HK-2 (cell line): ENCODE data around the gene ATF6B.

ENCODE experiments used
- DNase-seq: peaks from one replicate; pipeline ENCODE4 v3.0.0-alpha.2; 2018; ENCODE audit not compliant: unreplicated experiment

The ATF6B gene

DNA sequence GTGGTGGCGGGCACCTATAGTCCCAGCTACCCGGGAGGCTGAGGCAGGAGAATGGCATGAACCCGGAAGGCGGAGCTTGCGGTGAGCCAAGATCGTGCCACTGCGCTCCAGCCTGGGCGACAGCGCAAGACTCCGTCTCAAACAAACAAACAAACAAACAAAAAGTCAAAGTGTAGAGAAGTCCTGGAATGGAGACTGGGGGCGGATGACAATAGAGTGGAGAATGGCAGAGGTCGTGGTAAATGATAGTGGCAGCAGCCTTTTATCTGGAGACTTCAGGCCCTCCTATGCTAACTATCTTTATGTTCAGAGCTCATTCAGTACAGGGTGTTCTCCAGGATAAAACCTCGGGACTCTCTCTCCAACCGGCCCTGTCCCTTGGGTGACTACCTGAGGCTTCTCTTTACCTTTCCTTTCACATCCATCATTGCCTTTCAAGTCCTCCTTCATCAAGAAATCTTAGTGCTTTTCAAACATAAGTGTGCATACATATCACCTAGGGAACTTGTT, 3.4 kb upstream of the ATF6B start:
- no peak for DNase-seq

DNA sequence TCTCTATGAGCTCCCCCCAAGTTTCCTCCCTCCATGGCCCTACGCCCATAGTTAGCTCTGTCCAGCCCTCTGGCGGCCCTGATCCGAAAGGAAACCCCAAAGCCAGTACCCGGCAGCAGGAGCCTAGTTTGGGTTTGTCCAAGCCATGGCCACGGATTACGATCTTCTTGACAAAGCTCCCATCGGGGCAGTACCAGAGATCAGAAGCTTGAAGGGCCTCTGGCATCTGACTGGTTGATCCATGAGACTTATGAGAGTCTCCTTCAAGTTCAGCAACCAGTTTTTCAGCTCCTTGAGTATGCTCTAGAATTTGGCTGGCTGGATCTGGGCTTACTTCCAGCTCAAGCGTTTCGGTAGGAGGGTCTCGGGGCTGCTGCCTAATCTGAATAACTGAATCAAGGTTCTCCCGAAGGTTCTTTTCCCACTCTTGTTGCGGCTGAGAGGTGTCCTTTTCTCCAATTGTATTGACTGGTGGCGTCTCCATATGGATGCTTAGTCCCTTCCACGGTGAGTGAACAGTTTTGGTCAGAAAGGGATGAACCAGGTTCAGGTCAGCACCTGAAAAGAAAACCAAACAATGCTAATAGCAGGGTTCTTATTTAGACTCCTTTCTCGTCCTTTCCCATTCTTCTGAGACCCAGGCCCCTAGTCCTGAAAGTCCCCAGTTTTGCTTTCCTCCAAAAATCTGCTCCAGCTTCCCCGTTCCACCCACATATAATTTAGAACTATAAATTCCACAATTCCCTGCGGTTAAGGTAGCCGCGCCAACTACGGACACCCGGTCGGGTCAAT, 1.4 kb upstream of the ATF6B start:
- no peak for DNase-seq

DNA sequence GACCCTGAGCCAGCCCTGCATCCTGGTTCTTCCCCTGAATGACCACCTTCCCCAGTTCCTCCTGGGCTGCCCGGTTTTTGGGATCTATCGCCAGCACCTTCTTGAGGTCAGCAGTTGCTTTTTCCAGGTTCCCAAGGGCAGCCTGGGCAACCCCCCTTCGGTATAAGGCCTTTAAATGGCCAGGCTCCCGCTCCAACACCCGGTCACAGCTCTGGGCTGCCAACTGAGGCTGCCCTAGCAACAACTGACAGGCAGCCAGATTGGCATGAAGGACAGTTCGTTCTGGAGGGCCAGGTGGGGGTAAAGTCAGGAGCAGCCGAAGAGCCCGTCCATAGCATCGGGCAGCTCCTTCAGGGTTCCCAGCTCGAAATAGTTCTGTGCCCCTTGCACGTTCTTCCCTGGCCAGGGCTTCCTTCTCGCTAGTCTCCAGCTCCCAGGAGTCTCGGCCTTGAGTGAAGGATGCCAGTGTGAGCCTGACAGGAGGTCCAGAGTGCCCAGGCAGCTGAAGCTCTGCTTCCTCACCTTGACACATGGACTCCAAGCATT, 778 bp upstream of the ATF6B start:
- DNase-seq = no peak

DNA sequence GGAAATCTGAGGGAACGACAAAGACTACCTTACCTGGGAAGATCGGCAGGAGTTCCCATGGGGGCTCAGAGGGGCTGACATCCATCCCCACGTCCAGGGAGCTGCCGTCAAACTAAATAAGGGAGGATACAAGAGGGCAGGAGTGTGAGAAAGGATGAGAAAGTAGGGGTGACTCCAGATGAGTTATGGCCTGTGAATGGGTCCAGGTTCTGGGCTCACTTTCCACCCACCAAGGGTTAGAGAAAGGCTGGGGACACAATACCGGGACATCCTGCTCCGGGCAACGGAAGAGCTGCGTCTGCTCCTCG, 683 bp downstream of the ATF6B start:
- no peak for DNase-seq

DNA sequence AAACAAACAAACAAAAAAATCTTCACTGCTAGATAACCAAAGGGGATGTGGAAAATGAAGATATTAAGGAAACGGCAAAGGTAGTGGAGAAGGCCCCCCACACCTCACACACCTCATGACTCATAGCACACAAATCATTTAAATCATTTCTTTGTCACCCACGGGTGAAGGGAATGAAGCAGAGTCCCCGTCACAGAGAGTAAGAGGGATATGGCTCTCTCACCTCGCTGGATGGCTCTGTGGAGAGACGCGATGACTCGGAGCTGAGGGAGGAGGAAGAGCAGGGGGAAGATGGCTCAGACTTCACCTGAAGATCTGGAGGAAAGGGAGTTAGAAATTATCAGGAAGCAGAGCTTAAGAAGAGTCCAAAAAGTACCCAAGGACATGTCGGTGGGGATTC, 1.2 kb downstream of the ATF6B start:
- no peak for DNase-seq

DNA sequence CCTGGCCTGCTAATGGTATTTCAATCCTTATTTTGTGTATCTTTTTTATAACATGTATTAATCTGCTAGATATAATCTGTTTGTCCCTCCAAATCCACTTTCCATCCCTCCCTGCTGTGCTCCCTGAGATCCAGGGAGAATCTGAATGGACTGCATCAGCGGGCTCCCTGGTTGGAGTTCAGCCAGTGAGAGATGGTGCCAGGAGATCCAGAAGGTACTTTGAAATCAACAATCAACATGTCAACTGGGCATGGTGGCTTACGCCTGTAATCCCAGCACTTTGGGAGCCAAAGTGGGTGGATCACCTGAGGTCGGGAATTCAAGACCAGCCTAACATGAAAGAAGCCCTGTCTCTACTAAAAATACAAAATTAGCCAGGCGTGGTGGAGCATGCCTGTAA, 4.4 kb downstream of the ATF6B start:
- DNase-seq = no peak

DNA sequence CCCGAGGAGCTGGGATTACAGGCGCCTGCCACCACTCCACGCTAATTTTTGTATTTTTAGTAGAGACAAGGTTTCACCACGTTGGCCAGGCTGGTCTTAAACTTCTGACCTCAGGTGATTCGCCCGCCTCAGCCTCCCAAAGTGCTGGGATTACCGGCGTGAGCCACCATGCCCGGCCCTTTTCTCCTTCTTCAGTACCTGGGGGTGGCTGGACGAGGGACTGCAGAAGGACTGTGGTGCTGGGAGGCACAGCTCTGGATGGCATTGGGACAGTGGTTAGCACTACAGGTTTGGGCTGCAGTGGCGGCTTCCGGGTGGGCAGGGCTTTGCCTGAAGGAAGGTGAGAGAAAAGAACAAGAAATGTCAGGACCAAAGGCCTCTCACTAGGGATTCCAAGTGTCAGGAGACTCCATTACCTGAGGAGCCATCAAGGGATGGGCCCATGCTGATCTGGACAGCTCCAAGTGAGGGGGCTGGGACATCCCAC, 7.4 kb downstream of the ATF6B start:
- DNase-seq = no peak

DNA sequence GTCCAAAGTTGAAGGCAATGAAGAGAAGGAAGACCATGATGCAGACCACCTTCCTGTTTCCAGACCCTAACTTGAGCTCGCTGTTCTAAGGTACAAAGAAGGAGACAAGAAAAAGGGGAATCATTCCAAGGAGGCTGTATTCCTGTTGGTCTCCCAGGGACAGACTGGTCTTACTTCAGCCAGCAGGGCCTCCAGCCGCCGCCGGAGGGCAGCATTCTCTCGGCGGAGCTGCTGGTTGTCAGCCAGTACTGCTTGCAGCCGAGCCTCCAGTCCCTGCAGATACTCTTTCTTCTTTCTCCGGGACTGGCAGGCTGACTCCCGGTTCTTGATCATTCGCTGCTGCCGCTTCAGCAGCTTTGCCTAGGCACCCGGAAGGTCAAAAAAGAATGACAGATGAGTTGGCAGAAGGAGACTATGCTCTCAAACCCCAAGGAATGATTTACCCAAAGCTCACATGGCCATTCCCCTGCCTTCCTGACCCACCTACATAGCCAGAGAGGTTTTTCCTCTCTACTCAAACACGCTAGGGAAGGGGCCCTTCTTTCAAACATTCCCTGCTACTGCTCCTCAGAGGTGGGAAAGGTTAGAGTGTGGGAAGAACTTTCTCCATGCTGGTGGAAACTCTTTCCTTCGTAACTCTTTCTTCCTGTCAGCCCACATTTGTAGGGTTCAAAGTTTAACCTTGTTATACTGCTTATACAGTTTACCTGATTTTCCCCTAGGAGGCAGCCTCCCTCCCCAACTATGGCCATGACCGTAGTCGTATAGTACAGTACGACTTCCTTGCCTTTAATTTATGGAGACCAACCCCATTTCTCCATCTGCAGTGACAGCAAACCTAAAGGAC, 9.0 kb downstream of the ATF6B start:
- DNase-seq = peak; percentile 80

DNA sequence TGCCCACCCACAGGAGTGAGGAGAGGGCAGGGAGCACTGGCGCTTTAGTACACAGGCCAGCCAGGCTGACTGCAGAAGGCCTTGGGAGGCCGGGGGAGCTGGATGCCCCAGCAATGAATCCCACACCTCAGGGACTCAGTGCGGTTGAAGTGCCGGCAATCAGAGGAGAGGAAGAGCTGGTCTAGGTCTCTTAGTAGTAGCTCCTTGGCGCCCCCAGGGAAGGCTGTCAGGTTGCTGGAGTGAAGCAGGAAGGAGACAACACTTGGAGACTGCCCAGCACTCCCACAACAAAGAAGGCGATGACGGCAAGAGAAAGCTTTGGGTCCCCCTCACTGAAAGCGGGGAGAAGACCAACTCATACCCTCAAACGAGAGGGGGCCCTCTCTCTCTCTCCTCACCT, 10.6 kb downstream of the ATF6B start:
- no peak for DNase-seq

DNA sequence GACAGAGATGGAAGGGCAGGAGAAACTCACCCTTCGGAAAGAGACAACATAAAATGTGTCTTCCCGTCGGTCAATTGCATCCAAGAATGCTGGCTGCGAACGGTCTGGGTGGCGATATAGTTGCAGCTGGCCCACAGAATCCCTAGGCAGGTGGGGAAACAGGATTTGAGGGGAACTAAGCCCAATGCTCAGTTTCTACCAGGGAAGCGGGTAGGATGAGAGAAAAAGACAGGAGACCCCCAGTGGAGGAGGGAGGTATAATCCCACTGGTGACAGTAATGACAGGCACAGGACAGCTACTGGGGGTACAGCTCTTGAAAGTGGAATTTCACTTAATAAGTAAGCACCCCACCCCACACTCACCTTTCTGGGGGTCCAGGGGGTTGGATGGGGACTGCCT, 11.4 kb downstream of the ATF6B start:
- DNase-seq = no peak

DNA sequence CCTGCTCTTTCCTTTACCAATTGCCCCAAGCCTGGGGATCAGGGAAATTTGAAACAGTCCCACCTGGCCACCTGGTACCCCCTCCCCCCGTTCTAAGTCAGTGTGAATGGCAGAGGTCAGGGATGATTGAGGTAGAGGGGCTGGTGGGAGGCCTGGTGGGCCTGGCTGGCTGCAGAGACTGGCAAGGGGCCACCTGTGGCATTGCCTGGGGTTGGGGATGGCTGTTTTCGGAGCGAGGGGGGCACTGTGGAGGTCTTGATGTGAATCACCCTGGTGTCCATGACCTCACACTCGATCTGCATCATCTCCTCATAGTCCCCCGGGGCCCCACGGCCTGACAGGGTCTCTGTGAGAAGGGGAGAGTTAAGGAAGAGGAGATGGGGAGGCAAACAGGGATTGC, 12.4 kb downstream of the ATF6B start:
- no peak for DNase-seq

DNA sequence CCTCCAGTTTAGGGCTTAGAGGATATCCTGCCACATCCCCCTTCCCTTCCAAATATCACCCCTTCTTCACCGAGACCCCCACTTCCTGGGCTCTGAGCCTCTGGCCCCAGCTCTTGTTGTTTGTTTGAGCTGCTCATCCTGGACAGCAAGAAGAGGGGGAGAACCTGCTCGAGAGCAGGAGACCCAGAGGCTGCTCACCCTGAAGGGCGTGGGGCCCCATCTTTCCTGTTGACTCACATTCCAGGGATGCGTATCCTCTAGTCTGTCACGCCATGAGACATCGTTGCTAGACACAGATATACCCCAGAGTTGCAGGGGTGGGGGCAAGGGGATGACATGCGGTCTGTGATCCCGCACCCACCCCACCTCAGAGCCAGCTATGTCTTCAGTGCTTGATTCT, 13.2 kb downstream of the ATF6B start:
- DNase-seq = no peak

DNA sequence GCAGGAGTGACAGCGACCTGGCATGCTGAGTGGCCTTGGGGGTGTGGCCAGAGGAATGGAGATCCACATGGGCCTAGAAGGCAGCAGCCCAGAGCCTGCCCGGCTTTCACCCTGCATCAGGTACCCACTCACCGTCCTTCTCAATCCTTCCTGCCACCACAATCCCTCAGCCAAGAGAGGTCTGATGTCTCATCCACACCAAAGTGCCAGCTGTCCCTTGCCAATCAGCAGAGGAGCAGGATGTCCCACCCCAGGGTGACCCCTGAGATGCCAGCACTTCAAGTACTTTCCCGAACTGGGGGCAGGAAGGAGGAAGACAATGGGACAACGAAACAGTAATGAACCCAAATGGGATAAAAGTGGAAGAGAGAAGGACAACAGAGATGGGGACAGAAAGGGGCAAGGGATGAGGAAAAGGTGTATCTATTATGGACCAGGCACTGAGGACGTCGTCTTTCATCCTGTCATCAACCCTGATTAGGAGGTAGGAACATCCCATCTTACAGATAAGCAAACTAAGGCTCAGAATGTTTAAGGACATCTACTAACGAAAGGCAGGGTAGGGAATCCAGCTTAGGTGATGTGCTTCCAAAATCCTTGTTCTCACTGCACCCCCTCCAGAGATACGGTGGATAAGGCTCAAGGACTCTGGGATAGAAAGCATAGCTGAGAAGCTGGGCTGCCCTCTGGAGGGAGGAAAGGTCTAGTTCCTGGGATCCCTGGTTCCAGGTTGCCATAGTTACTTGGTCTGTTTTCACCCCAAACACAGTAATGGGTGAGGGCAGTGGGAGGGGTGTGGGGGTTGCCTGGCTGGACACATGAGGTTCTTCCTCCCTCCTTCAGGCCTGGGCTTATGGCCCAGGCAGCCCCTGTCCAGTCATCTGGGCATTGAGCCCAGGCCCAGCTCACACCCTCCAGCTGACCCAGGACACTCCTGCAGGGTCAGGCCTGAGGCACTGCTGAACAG, 14.4 kb downstream of the ATF6B start:
- peak; percentile 34 for DNase-seq

DNA sequence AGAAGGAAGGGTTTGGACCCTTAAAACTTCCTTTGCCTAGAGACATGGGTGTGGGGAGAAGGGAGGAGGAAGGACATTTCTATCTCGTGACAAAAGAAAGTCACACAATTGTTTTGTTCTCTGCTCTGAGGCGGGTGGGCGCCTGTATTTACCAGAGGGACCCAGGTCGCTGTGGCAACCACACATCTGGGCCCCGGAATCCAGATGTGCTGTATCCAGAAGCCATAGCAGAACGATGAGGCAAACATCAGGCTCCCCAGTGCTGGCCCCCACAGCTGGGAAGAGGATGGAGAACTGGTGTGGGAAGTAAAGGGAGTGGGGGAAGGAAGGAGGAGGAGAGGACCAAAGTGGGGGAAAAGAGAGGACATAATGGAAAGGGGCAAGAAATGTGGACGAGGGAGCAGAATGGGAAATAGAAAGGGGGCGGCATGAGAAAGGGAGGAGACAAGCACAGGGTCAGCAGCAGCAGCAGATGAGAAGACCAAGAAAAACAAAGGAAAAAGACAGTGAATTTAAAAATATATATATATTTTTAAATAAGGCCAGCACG, 15.5 kb downstream of the ATF6B start:
- no peak for DNase-seq

DNA sequence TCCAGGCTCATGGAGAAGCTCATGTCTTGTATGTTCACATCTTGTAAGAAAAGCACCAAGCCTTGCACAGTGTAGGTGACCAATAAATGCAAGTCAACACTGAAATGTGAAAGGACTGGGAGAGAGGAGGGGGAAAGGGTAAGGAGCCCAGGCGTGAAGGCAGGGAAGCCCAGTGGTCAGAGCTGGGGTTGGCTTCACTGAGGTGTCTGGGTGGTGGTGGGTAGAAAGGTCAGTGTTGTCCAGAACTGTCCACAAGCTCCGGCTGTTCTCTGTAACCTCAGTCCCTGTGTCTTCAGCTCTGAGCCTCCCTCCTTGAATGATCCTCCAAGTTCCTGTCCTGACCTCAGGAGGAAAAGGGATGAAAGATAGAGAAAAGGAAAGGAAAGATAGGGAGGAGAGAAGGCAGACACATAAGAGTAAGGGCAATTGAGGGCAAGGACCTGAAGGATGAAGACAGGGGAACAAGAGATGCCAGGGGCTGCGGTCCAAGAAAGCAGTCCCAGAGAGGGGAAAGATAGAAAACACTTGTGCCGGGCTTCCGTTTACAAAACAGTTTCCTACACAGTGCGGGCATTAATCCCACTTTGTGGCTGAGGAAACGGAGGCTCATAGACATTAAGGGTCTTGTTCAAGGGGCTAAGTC, 16.5 kb downstream of the ATF6B start:
- no peak for DNase-seq

DNA sequence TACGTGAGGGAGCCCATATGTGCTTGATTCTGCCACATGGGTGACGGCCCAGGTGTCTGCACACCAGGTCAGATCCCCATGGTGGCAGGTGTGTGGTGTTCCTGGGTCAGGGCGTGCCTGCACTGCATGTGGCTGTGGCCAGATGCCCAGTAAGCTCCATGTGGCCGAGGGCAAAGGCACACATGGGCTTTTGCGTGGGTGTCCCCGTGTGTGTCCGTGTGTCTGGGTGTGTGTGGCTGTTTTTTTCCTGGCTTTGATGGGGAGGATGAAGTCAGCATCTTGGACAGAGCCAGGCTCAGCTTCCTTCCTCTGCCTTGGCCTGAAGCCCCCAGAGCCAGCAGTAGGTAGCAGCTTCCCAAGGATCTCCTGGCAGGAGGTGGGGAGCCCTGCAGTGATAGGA, 17.4 kb downstream of the ATF6B start:
- no peak for DNase-seq

DNA sequence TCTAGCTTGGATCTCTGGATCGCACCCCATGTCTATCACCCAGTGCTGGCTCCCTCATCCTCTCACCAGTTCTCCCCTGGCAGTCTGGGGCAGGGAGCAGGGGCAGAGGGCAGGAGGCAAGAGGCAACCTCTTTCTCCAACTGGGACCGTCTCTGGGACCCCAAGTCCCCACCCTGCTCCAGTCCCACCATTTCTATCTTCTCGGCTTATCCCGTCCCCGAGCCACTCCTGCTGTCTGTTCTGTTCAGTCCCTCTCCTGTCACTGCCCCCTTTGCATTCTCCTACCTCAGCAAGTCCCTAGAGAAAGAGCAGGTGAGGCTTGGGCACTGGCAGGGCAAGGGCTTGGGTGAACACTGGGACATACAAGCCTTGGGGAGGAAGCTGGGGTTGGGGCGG, 18.3 kb downstream of the ATF6B start:
- DNase-seq = no peak

DNA sequence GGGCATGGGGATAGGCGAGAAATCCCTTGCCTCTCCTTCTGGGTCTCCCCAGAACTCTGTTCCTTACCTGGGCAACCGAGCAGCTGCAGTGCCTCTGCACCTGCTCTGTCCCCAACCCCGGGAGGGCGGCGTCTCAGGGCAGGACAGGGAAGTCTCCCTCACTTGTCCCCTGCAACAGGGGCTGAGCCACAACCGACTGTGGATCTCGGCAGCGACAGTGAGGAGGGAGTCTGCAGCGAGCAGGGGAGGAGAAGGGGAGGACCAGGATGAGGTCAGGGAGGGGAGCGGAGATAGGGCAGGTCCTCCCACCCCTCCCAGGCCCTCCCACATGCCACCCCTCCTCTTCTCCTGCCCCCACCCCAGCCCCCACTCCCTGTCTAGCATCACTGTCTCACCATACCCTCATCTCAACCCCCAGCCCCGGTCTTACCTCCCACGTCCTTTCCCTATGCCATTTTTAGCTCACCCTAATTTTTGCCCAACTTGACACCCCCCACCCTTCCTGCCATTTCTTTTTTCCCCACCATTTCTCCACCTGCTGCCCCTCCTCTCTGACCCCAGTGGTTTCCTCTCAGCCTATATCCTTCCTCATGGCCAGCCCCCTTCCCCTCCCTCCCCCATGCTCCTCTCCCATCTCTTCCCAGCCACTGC, 18.8 kb downstream of the ATF6B start, which contains the start of gene TNXB:
TNXB (minus strand) TSS at position 225 of the 651 bp plus-strand sequence. CDS start 11,140 bp downstream, outside the sequence.
- DNase-seq = no peak

DNA sequence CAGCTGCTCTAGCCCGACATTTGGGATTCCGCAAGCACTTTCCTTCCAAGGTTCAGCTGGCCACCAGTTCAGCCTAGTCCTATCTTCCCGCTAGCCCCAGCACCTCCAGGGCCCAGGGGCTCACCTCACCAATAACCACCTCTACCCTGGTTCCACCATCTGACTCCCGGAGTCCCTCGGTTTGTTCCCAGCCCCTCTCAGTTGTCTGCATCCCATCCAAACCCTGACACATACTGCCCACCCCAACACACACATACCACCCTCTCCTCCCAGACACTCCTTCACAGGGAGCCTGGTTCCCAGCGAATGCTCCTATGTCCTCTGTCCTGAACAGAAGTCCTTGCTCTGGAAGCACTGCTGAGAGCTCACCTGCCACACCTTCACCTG, 19.3 kb downstream of the ATF6B start:
- no peak for DNase-seq

DNA sequence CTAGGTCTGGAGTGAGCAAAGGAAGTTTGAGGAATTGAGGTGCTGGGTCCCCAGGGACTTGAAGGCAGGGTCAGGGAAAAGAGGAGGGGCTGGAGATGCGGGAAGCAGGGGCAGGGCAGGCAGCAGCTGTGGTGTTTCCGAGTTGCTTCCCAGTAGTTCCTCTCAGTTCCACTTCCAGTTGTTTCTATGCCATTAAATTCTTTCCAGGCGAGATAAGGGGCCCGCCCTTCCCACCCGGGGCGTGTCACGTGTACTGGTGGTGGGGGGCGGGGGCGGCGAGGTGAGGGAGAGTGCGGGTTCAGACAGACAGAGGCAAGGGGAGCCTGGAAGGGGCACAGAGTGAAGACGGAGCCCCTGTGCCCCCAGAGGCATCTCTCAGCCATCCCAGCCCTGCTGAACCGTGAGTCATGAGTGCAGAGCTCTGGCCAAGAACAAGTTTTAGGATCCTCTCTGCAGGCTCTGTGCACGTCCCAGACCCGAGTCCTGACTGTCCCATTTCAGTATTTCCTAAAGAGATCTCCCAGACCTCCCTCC, 19.9 kb downstream of the ATF6B start:
- DNase-seq = no peak
